Activated CD4-positive, alpha-beta memory T cell treated with anti-CD3 and anti-CD28 coated beads, Interleukin-2, amount 10 ng/mL, durations not matched to agents 7 days and 5 days (primary cell): ENCODE data around the gene SP4. TPM values are rescaled to one million over a fixed set of nuclear protein-coding genes. Genes with fewer than 3 reads are reported as not detected.

Experiments used
- CTCF ChIA-PET: fragments of 350-600 bp; sonication (Branson Sonifier 250); formaldehyde crosslinking; loops from one replicate; lab custom pipeline; 2021; ENCODE audit warnings: antibody characterized with exemption, inconsistent platforms; lab: Charles Lee
- POLR2A ChIA-PET: fragments of 350-600 bp; sonication (Branson Sonifier 250); formaldehyde crosslinking; loops from one replicate; lab custom pipeline; 2021; ENCODE audit warnings: antibody characterized with exemption; lab: Charles Lee
- DNase-seq: peaks from one replicate; pipeline ENCODE4 v3.0.0-alpha.2; 2020
- H3K27ac Mint-ChIP-seq: one replicate; pipeline ENCODE4 v1.8.0; 2021; ENCODE audit warnings: mild to moderate bottlenecking, mixed read lengths
- H3K27me3 Mint-ChIP-seq: one replicate; pipeline ENCODE4 v1.8.0; 2021; ENCODE audit warnings: mixed read lengths
- H3K36me3 Mint-ChIP-seq: one replicate; pipeline ENCODE4 v1.8.0; 2021; ENCODE audit warnings: low read depth, mixed read lengths
- H3K4me1 Mint-ChIP-seq: one replicate; pipeline ENCODE4 v1.8.0; 2021; ENCODE audit warnings: mixed read lengths
- H3K4me3 Mint-ChIP-seq: one replicate; pipeline ENCODE4 v1.8.0; 2021; ENCODE audit warnings: mild to moderate bottlenecking, mixed read lengths
- H3K9me3 Mint-ChIP-seq: one replicate; pipeline ENCODE4 v1.8.0; 2021; ENCODE audit warnings: mixed read lengths
- total RNA-seq, 2 experiments: library from RNA; stranded (reverse); gene quantifications; one replicate each; pipeline ENCODE4 v1.2.3, GENCODE V29; 2021

SP4 gene
- total RNA-seq, 2 experiments from 2014 or later: 54.2 to 54.3 TPM

GRCh38 chr7:21542891-21543527, 115.1 kb downstream of the SP4 start, which contains the start of gene DNAH11:
Gene DNAH11 (plus strand): TSS chr7:21543039. CDS start chr7:21543246, 207 bp downstream.
- peaks cover 12% of the 10 kb centered on the region for H3K4me1 Mint-ChIP-seq
- H3K36me3 Mint-ChIP-seq: no peaks in the 10 kb centered on the region
- H3K27ac Mint-ChIP-seq: no peak within 1 kb of the TSS
- peak within 1 kb of the TSS; percentile 73 for H3K4me3 Mint-ChIP-seq
- ChIA-PET POLR2A (no interaction called here), CTCF (no interaction called here)
- peaks cover 2% of the 10 kb centered on the region for H3K9me3 Mint-ChIP-seq
- peaks cover 73% of the 10 kb centered on the region for H3K27me3 Mint-ChIP-seq
- peak; percentile 38 for DNase-seq

- POLR2A ChIA-PET: no interaction called here
- CTCF ChIA-PET: no interaction called here
Observed at GRCh38 chr7:21543528-21544302, 115.8 kb downstream of the SP4 start.

GRCh38 chr7:21544303-21544656, 116.4 kb downstream of the SP4 start:
- DNase-seq: no peak
- H3K9me3 Mint-ChIP-seq: no peaks in the 10 kb centered on the region
- H3K36me3 Mint-ChIP-seq: no peaks in the 10 kb centered on the region
- H3K27ac Mint-ChIP-seq: no peak overlapping the region
- ChIA-PET CTCF (no interaction called here), POLR2A (no interaction called here)
- H3K4me1 Mint-ChIP-seq: peaks cover 9% of the 10 kb centered on the region
- peaks cover 70% of the 10 kb centered on the region for H3K27me3 Mint-ChIP-seq
- H3K4me3 Mint-ChIP-seq: peak overlapping the region; percentile 73

More at GRCh38 chr7:21543528-21544302, 115.8 kb downstream of the SP4 start:
- Mint-ChIP-seq H3K36me3 (no peaks in the 10 kb centered on the region), H3K4me3 (peak overlapping the region; percentile 73), H3K27me3 (peaks cover 74% of the 10 kb centered on the region), H3K4me1 (peaks cover 12% of the 10 kb centered on the region), H3K27ac (no peak overlapping the region), H3K9me3 (no peaks in the 10 kb centered on the region)
- DNase-seq: peak; percentile 17

GRCh38 chr7:21544715-21545114, 116.8 kb downstream of the SP4 start:
- peaks cover 67% of the 10 kb centered on the region for H3K27me3 Mint-ChIP-seq
- DNase-seq: no peak
- ChIA-PET CTCF (interaction anchor here (0.8 kb wide), 1 partner anchor 264 kb away, joined by 3 read pairs; no protein-coding TSS in a partner anchor), POLR2A (no interaction called here)
- peaks cover 9% of the 10 kb centered on the region for H3K4me1 Mint-ChIP-seq
- H3K9me3 Mint-ChIP-seq: no peaks in the 10 kb centered on the region
- H3K27ac Mint-ChIP-seq: no peak overlapping the region
- H3K36me3 Mint-ChIP-seq: no peaks in the 10 kb centered on the region
- no peak overlapping the region for H3K4me3 Mint-ChIP-seq

GRCh38 chr7:21547501-21547900, 119.6 kb downstream of the SP4 start:
- no peak overlapping the region for H3K27ac Mint-ChIP-seq
- H3K4me1 Mint-ChIP-seq: peaks cover 9% of the 10 kb centered on the region
- H3K36me3 Mint-ChIP-seq: no peaks in the 10 kb centered on the region
- no peak for DNase-seq
- H3K4me3 Mint-ChIP-seq: no peak overlapping the region
- POLR2A ChIA-PET: no interaction called here
- peaks cover 41% of the 10 kb centered on the region for H3K27me3 Mint-ChIP-seq
- CTCF ChIA-PET: no interaction called here
- H3K9me3 Mint-ChIP-seq: no peaks in the 10 kb centered on the region

GRCh38 chr7:21548491-21548890, 120.6 kb downstream of the SP4 start:
- CTCF ChIA-PET: no interaction called here
- H3K4me1 Mint-ChIP-seq: peaks cover 7% of the 10 kb centered on the region
- H3K9me3 Mint-ChIP-seq: no peaks in the 10 kb centered on the region
- POLR2A ChIA-PET: no interaction called here
- no peak overlapping the region for H3K27ac Mint-ChIP-seq
- no peaks in the 10 kb centered on the region for H3K36me3 Mint-ChIP-seq
- no peak for DNase-seq
- H3K4me3 Mint-ChIP-seq: no peak overlapping the region
- peaks cover 39% of the 10 kb centered on the region for H3K27me3 Mint-ChIP-seq

GRCh38 chr7:21550076-21550475, 122.2 kb downstream of the SP4 start:
- POLR2A ChIA-PET: no interaction called here
- H3K4me3 Mint-ChIP-seq: no peak overlapping the region

GRCh38 chr7:21550821-21551531, 123.1 kb downstream of the SP4 start:
- no peaks in the 10 kb centered on the region for H3K4me1 Mint-ChIP-seq
- ChIA-PET CTCF (no interaction called here), POLR2A (no interaction called here)
- no peak for DNase-seq
- peaks cover 20% of the 10 kb centered on the region for H3K27me3 Mint-ChIP-seq
- no peaks in the 10 kb centered on the region for H3K36me3 Mint-ChIP-seq
- no peaks in the 10 kb centered on the region for H3K9me3 Mint-ChIP-seq
- H3K27ac Mint-ChIP-seq: no peak overlapping the region
- no peak overlapping the region for H3K4me3 Mint-ChIP-seq

More at GRCh38 chr7:21550076-21550475, 122.2 kb downstream of the SP4 start:
- CTCF ChIA-PET: no interaction called here
- Mint-ChIP-seq H3K36me3 (no peaks in the 10 kb centered on the region), H3K27ac (no peak overlapping the region), H3K27me3 (peaks cover 29% of the 10 kb centered on the region), H3K4me1 (no peaks in the 10 kb centered on the region), H3K9me3 (no peaks in the 10 kb centered on the region)
- no peak for DNase-seq

GRCh38 chr7:21562385-21562784, 134.5 kb downstream of the SP4 start:
- Mint-ChIP-seq H3K4me3 (no peak overlapping the region), H3K27me3 (peaks cover 11% of the 10 kb centered on the region), H3K27ac (no peak overlapping the region), H3K4me1 (no peaks in the 10 kb centered on the region), H3K9me3 (no peaks in the 10 kb centered on the region), H3K36me3 (no peaks in the 10 kb centered on the region)
- POLR2A ChIA-PET: no interaction called here
- CTCF ChIA-PET: no interaction called here
- no peak for DNase-seq

Other genes with a start within 250 kb of the SP4 start
- 1 to 10 TPM; 2.1 to 2.2 TPM for gene DNAH11, start 115.0 kb downstream of the SP4 start, total RNA-seq